Gastroesophageal sphincter (tissue), 4 donors: ENCODE data around the gene ARHGAP24. TPM values are rescaled to one million over a fixed set of nuclear protein-coding genes. Genes with fewer than 3 reads are reported as not detected.

ENCODE experiments used
- ATAC-seq: fragments of 150-250 bp; one replicate; pipeline ENCODE4 v1.9.1; 2016; ENCODE audit warnings: mild to moderate bottlenecking, moderate library complexity
- H3K27ac ChIP-seq, 4 donors: fragments of 200-600 bp; sonication (generic) in 3 of 4; 1 replicate in 3 of 4; 2 replicates in 1 of 4; pipeline ENCODE4 v1.5.1; 2016 to 2019
- H3K27me3 ChIP-seq: fragments of 200-600 bp; sonication (generic); one replicate; pipeline ENCODE4 v1.5.1; 2019
- H3K36me3 ChIP-seq, 2 donors: fragments of 200-600 bp; sonication (generic); one replicate each; pipeline ENCODE4 v1.5.1; 2019; ENCODE audit warnings: control low read depth in 1 of 2
- H3K4me1 ChIP-seq, 3 donors: fragments of 200-600 bp; sonication (generic); 1 replicate in 2 of 3; 2 replicates in 1 of 3; pipeline ENCODE4 v1.5.1; 2016 to 2019; ENCODE audit warnings: control low read depth in 2 of 3
- H3K4me3 ChIP-seq, 2 donors: fragments of 200-600 bp; sonication (generic); one replicate each; pipeline ENCODE4 v1.5.1; 2019; ENCODE audit warnings: mild to moderate bottlenecking in 1 of 2, moderate library complexity in 1 of 2
- H3K9me3 ChIP-seq, 3 donors: fragments of 200-600 bp; sonication (generic); one replicate each; pipeline ENCODE4 v1.5.1; 2017 to 2019; ENCODE audit warnings: control low read depth in 2 of 3
- CTCF ChIP-seq, 4 experiments: fragments of 200-600 bp in 2 of 4; fragments of 450-650 bp in 2 of 4; sonication (generic) in 1 of 4; IDR thresholded peaks; one replicate each; pipeline ENCODE4 v1.5.1; 2017 to 2019; ENCODE audit warnings: antibody characterized with exemption in 4 of 4, mild to moderate bottlenecking in 2 of 4, moderate library complexity in 2 of 4
- EP300 ChIP-seq: sonication (generic); formaldehyde crosslinking; IDR thresholded peaks from one replicate; pipeline ENCODE4 v1.6.1; 2017; ENCODE audit warnings: antibody characterized with exemption, mild to moderate bottlenecking
- POLR2A ChIP-seq, 2 donors: fragments of 450-650 bp; IDR thresholded peaks; one replicate each; pipeline ENCODE4 v1.6.1; 2017; ENCODE audit warnings: antibody characterized with exemption in 2 of 2, mild to moderate bottlenecking in 2 of 2, moderate library complexity in 1 of 2
- POLR2AphosphoS5 ChIP-seq: sonication (generic); formaldehyde crosslinking; IDR thresholded peaks from one replicate; pipeline ENCODE4 v1.6.1; 2017; ENCODE audit warnings: antibody characterized with exemption
- WGBS, 2 donors: methylation state at CpG; one replicate each; pipeline ENCODE4 v1.1.5; 2018; ENCODE audit warnings: low coverage in 1 of 2; 5-methylcytosine and 5-hydroxymethylcytosine counted together
- total RNA-seq, 4 donors: library from RNA; depleted of rRNA; stranded (reverse); fragments of >200 nt; gene quantifications; one replicate each; pipeline ENCODE4 v1.1.0, GENCODE V29; 2016

Gene ARHGAP24
- total RNA-seq, 4 donors from 2014 or later: 24.4 to 38.6 (median 34.3) TPM

DNA sequence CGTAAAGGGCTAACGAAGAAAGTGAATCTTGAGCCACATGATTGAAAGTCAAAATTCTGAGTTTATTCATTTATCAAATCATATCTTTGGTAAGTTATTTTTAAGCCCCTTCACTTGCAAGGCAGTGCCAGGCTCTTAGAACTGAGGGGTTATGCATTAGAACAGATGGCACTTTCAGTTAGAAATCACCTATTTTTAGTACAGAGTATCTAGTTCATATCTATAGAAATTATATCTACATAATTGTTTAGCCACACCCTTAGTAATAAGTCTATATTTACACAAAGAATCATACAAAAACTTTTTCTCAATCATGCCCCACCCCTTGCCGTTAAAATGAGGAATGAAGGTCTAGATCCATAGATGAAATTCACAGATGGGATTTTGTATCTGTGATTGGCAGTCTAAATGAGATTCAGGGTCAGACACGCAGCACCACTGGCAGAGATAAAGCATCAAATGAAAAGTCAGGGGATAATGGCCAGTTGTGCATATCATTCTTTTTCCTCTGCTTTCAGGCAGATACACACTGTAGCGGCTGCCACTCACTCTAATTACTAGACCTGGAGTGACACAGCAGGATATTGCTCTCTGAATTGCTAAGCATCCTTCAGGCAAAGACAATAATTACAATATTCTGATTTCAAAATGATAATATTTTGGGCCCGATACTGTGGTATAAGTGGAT is 444.4 kb downstream of the ARHGAP24 start:
- Histone ChIP-seq H3K36me3 (no peaks in the 10 kb centered on the region), H3K4me1 (no peaks in the 10 kb centered on the region), H3K27ac (no peak overlapping the region), H3K27me3 (no peaks in the 10 kb centered on the region), H3K9me3 (no peaks in the 10 kb centered on the region), H3K4me3 (no peak overlapping the region)
- 81 to 88% methylated on average over 6 of the region's 6 CpGs for WGBS, 2 donors
- ATAC-seq: no peak
- TF ChIP-seq EP300: no peak
- no peak for TF ChIP-seq POLR2A (IDR thresholded peaks at IDR 0.05)
- TF ChIP-seq CTCF (IDR thresholded peaks at IDR 0.05): no peak
- no peak for TF ChIP-seq POLR2AphosphoS5

GRCh38 chr4:85925071-85925470 is 450.1 kb downstream of the ARHGAP24 start:
- H3K4me1 ChIP-seq: peaks cover 0 to 15% (median 0%) of the 10 kb centered on the region in 3 donors
- H3K9me3 ChIP-seq: no peaks in the 10 kb centered on the region
- no peaks in the 10 kb centered on the region for H3K27me3 ChIP-seq
- TF ChIP-seq POLR2AphosphoS5 (no peak), POLR2A (IDR thresholded peaks at IDR 0.05) (no peak), CTCF (IDR thresholded peaks at IDR 0.05) (no peak), EP300 (no peak)
- no peak overlapping the region for H3K27ac ChIP-seq
- no peaks in the 10 kb centered on the region for H3K36me3 ChIP-seq
- H3K4me3 ChIP-seq: no peak overlapping the region
- 87 to 90% methylated on average over 5 to 6 of the region's 6 CpGs for WGBS, 2 donors
- ATAC-seq: no peak

- Histone ChIP-seq H3K36me3 (no peaks in the 10 kb centered on the region), H3K4me1 (peaks cover 0 to 35% (median 5%) of the 10 kb centered on the region in 3 donors), H3K27me3 (no peaks in the 10 kb centered on the region), H3K9me3 (no peaks in the 10 kb centered on the region), H3K4me3 (no peak overlapping the region), H3K27ac (no peak overlapping the region)
- WGBS, 2 donors: 56 to 82% methylated on average over 5 of the region's 5 CpGs
- ATAC-seq: peak; percentile 32
- no peak for TF ChIP-seq POLR2A (IDR thresholded peaks at IDR 0.05)
- no peak for TF ChIP-seq CTCF (IDR thresholded peaks at IDR 0.05)
- no peak for TF ChIP-seq EP300
- no peak for TF ChIP-seq POLR2AphosphoS5
Measured at GRCh38 chr4:85928775-85929591, 454.0 kb downstream of the ARHGAP24 start.

DNA sequence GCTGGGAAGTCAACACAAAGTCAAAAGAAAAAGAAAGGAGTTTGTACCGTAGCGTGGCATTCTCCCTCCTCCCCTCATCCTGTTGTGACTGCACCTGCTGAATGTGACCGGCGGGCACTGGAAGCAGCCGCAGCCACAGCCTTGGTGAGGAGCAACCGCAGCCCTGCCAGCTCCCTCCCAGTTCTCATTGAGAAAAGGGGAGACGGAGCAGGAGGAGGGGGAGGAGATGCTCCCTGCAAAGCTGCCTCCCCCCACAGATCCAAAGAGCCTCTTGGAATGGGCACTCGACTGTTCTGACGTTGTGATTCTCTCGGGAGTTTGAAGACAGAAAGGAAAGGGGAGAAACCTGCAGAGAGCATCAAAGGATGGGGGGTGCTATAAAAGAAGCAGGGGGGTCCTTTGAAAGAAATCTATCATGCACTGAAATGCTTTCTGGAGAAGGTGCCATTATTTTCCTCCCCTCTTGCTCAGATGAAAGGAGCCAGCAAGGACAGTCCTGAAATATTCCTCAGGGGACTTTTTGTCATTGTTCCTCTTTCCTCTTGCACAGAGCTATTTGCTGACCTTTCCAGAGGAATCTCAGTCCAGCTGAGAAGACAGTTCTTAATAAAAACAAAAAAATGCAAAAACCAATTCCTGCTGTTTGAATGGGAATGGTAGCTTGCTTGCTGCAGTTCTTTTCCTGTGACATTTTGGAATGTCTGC is 455.2 kb downstream of the ARHGAP24 start:
- Histone ChIP-seq H3K36me3 (no peaks in the 10 kb centered on the region), H3K9me3 (no peaks in the 10 kb centered on the region), H3K27ac (no peak overlapping the region), H3K27me3 (no peaks in the 10 kb centered on the region), H3K4me1 (peaks cover 0 to 35% (median 5%) of the 10 kb centered on the region in 3 donors), H3K4me3 (no peak overlapping the region)
- TF ChIP-seq POLR2AphosphoS5 (no peak), CTCF (IDR thresholded peaks at IDR 0.05) (no peak), EP300 (no peak), POLR2A (IDR thresholded peaks at IDR 0.05) (no peak)
- ATAC-seq: no peak
- WGBS, 2 donors: 20 to 27% methylated on average over 1 to 5 of the region's 10 CpGs
